PC-9 (cell line): ENCODE data around the gene DPYD.

Source experiments
- CTCF ChIP-seq: fragments of 200-600 bp; sonication (generic); conservative IDR thresholded peaks from 2 replicates; pipeline ENCODE4 v1.6.1; 2017; ENCODE audit warnings: mixed run types, antibody characterized with exemption, mild to moderate bottlenecking, moderate library complexity
- EZH2 ChIP-seq: fragments of 200-600 bp; sonication (generic); IDR thresholded peaks from 2 replicates; pipeline ENCODE4 v1.8.0; 2017; ENCODE audit warnings: antibody characterized with exemption, low read depth

- TF ChIP-seq CTCF: no peak
- TF ChIP-seq EZH2: no peak
These were observed 857.3 kb downstream of the DPYD start for GRCh38 chr1:97063532-97063931.
